ENCODE data around the gene SH3PXD2B. TPM values are rescaled to one million over a fixed set of nuclear protein-coding genes. Genes with fewer than 3 reads are reported as not detected.

SH3PXD2B gene
- total and polyA plus RNA-seq, 11 donors, result 1.1 to 22.7 (median 6.9) TPM

DNA sequence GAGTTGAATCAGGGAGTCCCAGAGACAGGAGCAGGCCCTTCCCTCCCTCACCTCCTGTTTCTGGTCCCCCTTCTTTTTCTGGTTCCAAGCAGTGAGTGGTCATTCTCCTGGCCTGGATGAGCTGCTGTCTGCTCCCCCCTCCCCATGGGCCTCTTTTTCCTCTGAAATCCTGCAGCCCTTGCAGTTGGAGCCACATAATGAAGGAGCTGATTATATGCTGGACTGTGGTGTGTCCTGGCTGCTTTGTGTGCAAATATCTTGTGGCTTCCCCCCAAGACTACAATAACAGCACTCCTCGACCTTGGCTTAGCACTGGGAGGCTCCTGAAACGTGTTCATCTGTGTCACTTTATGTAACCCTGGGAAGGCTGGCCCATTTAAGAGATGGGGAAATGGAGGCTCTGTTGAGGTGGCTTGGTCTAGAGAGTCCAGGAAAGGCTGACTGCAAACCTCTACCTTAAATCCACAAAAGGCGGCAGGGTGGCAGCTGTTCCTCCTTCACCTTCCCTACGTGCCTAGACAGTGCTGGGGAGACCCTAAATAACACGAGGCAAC, 69.2 kb downstream of the SH3PXD2B start:
- no peaks in the 10 kb centered on the region for H3K27me3 ChIP-seq

GRCh38 chr5:172383191-172383802, 71.0 kb downstream of the SH3PXD2B start:
- no peak overlapping the region for H3K27ac ChIP-seq
- DNase-seq (no peak), ATAC-seq (no peak)
- peaks cover 0 to 8% (median 0%) of the 10 kb centered on the region in 12 donors for H3K4me1 ChIP-seq
- intact Hi-C loops (cut with DNase I), result no loop called here
- H3K27me3 ChIP-seq, result no peaks in the 10 kb centered on the region
- H3K36me3 ChIP-seq, result peaks cover 0 to 54% (median 15%) of the 10 kb centered on the region in 9 donors
- 77 to 90% (median 83%) methylated on average over 6 of the region's 6 CpGs for WGBS, 4 donors
- H3K9me3 ChIP-seq, result no peaks in the 10 kb centered on the region
- no peak for TF ChIP-seq POLR2A (IDR thresholded peaks at IDR 0.05)
- TF ChIP-seq CTCF (IDR thresholded peaks at IDR 0.05), result no peak
- H3K4me3 ChIP-seq, result no peak overlapping the region

More for the DNA sequence above, 69.2 kb downstream of the SH3PXD2B start:
- ATAC-seq, result no peak
- intact Hi-C loops (cut with DNase I), result no loop called here
- H3K27ac ChIP-seq, result no peak overlapping the region
- H3K36me3 ChIP-seq, result peaks cover 0 to 51% (median 7%) of the 10 kb centered on the region in 9 donors
- no peaks in the 10 kb centered on the region for H3K9me3 ChIP-seq
- no peak overlapping the region for H3K4me3 ChIP-seq
- peaks cover 0 to 8% (median 0%) of the 10 kb centered on the region in 12 donors for H3K4me1 ChIP-seq
- DNase-seq, result no peak
- WGBS, 4 donors, result 90 to 100% (median 95%) methylated on average over 4 to 5 of the region's 5 CpGs
- no peak for TF ChIP-seq POLR2A (IDR thresholded peaks at IDR 0.05)
- no peak for TF ChIP-seq CTCF (IDR thresholded peaks at IDR 0.05)

- peaks cover 0 to 8% (median 2%) of the 10 kb centered on the region in 12 donors for H3K4me1 ChIP-seq
These were observed 73.2 kb downstream of the SH3PXD2B start for GRCh38 chr5:172380987-172381643.

More at GRCh38 chr5:172380987-172381643, 73.2 kb downstream of the SH3PXD2B start:
- Histone ChIP-seq H3K9me3 (no peaks in the 10 kb centered on the region), H3K36me3 (peaks cover 0 to 52% (median 13%) of the 10 kb centered on the region in 9 donors), H3K27ac (peak overlapping the region in 1 of 12 donors; percentile 58), H3K27me3 (no peaks in the 10 kb centered on the region), H3K4me3 (no peak overlapping the region)
- no peak for TF ChIP-seq CTCF (IDR thresholded peaks at IDR 0.05)
- TF ChIP-seq POLR2A (IDR thresholded peaks at IDR 0.05), result no peak
- DNase-seq (peak; percentile 47 to 84 (median 81)), ATAC-seq (peak; percentile 47 to 65 (median 54))
- WGBS, 4 donors, result 64 to 71% (median 68%) methylated on average over 21 of the region's 21 CpGs
- intact Hi-C loops (cut with DNase I), result no loop called here
